SH-SY5Y (cell line): ENCODE results near the gene EEF1AKMT2.

Source experiments
- GATA2 ChIP-seq: IDR thresholded peaks from 2 replicates; pipeline ENCODE4 v1.6.1; 2011; ENCODE audit warnings: mild to moderate bottlenecking, low read depth, low read length
- GATA3 ChIP-seq: IDR thresholded peaks from 2 replicates; pipeline ENCODE4 v1.6.1; 2011; ENCODE audit warnings: low read depth, mild to moderate bottlenecking, low read length, moderate library complexity

- no peak for TF ChIP-seq GATA3
- TF ChIP-seq GATA2 = no peak
These were observed 39.4 kb upstream of the EEF1AKMT2 start for GRCh38 chr10:124831116-124831515.
